HepG2 (cell line): Measurements from ENCODE around the gene MYO7A. TPM values are rescaled to one million over a fixed set of nuclear protein-coding genes. Genes with fewer than 3 reads are reported as not detected.

Experiments used
- ATAC-seq: fragments of 200-7000 bp; cut with Tn5 transposase; 3 replicates; pipeline ENCODE4 v1.9.1; 2020; ENCODE audit warnings: mild to moderate bottlenecking, moderate library complexity
- BruUV-seq: library from RNA; stranded (reverse); fragments of 400-500 nt; replicated peaks from 2 replicates; lab custom pipeline; 2021; lab: Mats Ljungman, UMichigan
- CTCF ChIA-PET: fragments of 300-600 bp; formaldehyde crosslinking; extraction: SDS; loops from one replicate; lab custom pipeline; 2021; ENCODE audit warnings: low total read pairs, inconsistent platforms, low intra/inter-chr PET ratio; lab: Yijun Ruan, JAX
- POLR2A ChIA-PET: fragments of 350-600 bp; sonication (Branson Sonifier 250); formaldehyde crosslinking; loops from one replicate; lab custom pipeline; 2020; ENCODE audit warnings: antibody characterized with exemption, inconsistent platforms; lab: Yijun Ruan, JAX
- DNase-seq: peaks from one replicate; pipeline ENCODE4 v3.0.0-alpha.2; 2015; ENCODE audit warnings: low spot score
- FAIRE-seq: peaks from 3 replicates; lab custom pipeline; 2011; peaks lifted over from hg19 to GRCh38; lab: Jason Lieb, UNC
- H2AFZ ChIP-seq: one replicate; pipeline ENCODE4 v1.6.1; 2011; ENCODE audit warnings: low read length, inconsistent platforms
- H3K27ac ChIP-seq: fragments of 300-600 bp; 3 replicates; pipeline ENCODE4 v1.8.0; 2011; ENCODE audit warnings: mixed run types, mild to moderate bottlenecking, mixed read lengths, low read length, inconsistent platforms; ENCODE audit not compliant: insufficient read depth; ENCODE audit errors: extremely low read length
- H3K27me3 ChIP-seq, 2 experiments: fragments of 200-600 bp in 1 of 2; 2 replicates in 1 of 2; 3 replicates in 1 of 2; pipeline versions ENCODE4 v1.6.0 to v1.8.0; 2011; ENCODE audit warnings: low read length in 2 of 2, mild to moderate bottlenecking in 2 of 2, moderate library complexity in 2 of 2, inconsistent platforms in 1 of 2; ENCODE audit not compliant: insufficient read depth in 2 of 2, control insufficient read depth in 1 of 2
- H3K36me3 ChIP-seq, 2 experiments: fragments of 200-600 bp in 1 of 2; replicated peaks in 1 of 2; 2 replicates in 1 of 2; 3 replicates in 1 of 2; pipeline versions ENCODE4 v1.5.1 to v1.8.0; 2011; ENCODE audit warnings: low read length in 2 of 2, inconsistent platforms in 1 of 2; ENCODE audit not compliant: insufficient read depth in 2 of 2, control insufficient read depth in 1 of 2
- H3K4me1 ChIP-seq: 2 replicates; pipeline ENCODE4 v1.5.1; 2012; ENCODE audit warnings: low read length, inconsistent platforms; ENCODE audit not compliant: insufficient read depth
- H3K4me2 ChIP-seq: 2 replicates; pipeline ENCODE4 v1.6.0; 2011; ENCODE audit warnings: low read depth, low read length, inconsistent platforms
- H3K4me3 ChIP-seq, 3 experiments: fragments of 200-600 bp in 1 of 3; sonication (generic), shearing (Covaris generic) in 1 of 3; replicated peaks in 1 of 3; 2 replicates each; pipeline ENCODE4 v1.5.1; 2011 to 2016; ENCODE audit warnings: low read length in 3 of 3, inconsistent platforms in 2 of 3, low read depth in 2 of 3, mild to moderate bottlenecking in 2 of 3, control low read depth in 1 of 3, mixed read lengths in 1 of 3; ENCODE audit not compliant: insufficient read depth in 1 of 3
- H3K79me2 ChIP-seq: one replicate; pipeline ENCODE4 v1.6.1; 2011; ENCODE audit warnings: low read length, inconsistent platforms; ENCODE audit not compliant: insufficient read depth
- H3K9ac ChIP-seq: 2 replicates; pipeline ENCODE4 v1.6.0; 2011; ENCODE audit warnings: mild to moderate bottlenecking, low read depth, low read length, inconsistent platforms; ENCODE audit not compliant: insufficient read depth
- H3K9me3 ChIP-seq: 2 replicates; pipeline ENCODE4 v1.5.1; 2012; ENCODE audit warnings: mild to moderate bottlenecking, low read length
- H4K20me1 ChIP-seq: 2 replicates; pipeline ENCODE4 v1.6.0; 2011; ENCODE audit warnings: inconsistent platforms, mild to moderate bottlenecking, low read length, moderate library complexity; ENCODE audit not compliant: insufficient read depth
- ERF ChIP-seq: IDR thresholded peaks from 2 replicates; pipeline ENCODE4 v1.6.1; 2018; ENCODE audit warnings: missing biosample characterization, missing genetic modification reagents
- NBN ChIP-seq: fragments of 450-650 bp; conservative IDR thresholded peaks from 2 replicates; pipeline ENCODE4 v1.6.1; 2017
- ZBTB21 ChIP-seq: sonication (generic); formaldehyde crosslinking; IDR thresholded peaks from 2 replicates; pipeline ENCODE4 v1.4.0; 2020; ENCODE audit warnings: missing genetic modification reagents
- ZBTB37 ChIP-seq: sonication (generic); formaldehyde crosslinking; IDR thresholded peaks from 2 replicates; pipeline ENCODE4 v1.4.0; 2020; ENCODE audit warnings: mild to moderate bottlenecking, missing genetic modification reagents
- ZC3H13 ChIP-seq: sonication (generic); formaldehyde crosslinking; IDR thresholded peaks from 2 replicates; pipeline ENCODE4 v1.8.1; 2023; ENCODE audit warnings: mild to moderate bottlenecking, missing genetic modification reagents, moderate library complexity
- ZNF747 ChIP-seq: sonication (generic); formaldehyde crosslinking; IDR thresholded peaks from 2 replicates; pipeline ENCODE4 v1.8.1; 2023; ENCODE audit warnings: missing genetic modification reagents, mild to moderate bottlenecking, borderline replicate concordance
- WGBS: methylation state at CpG from one replicate; pipeline ENCODE4 v1.1.6; 2017; ENCODE audit warnings: low lambda C conversion rate; 5-methylcytosine and 5-hydroxymethylcytosine counted together
- in situ Hi-C: cut with HindIII; loops from 2 replicates; pipeline ENCODE4 v1.10.0; 2017; ENCODE audit warnings: low pct_unique_long_range_greater_than_20kb; ENCODE audit not compliant: extremely low pct_ligation_motif_present
- intact Hi-C: fragments of 100-400 bp; cut with micrococcal nuclease; formaldehyde crosslinking; loops from one replicate; pipeline ENCODE4 v1.10.0; 2022; ENCODE audit not compliant: unreplicated experiment
- polyA plus RNA-seq, 8 experiments: library from polyadenylated mRNA; depleted of rRNA in 3 of 8; stranded (reverse) in 7 of 8; unstranded in 1 of 8; fragments of >200 nt; fragmentation: Illumina TruSeq in 4 of 8; extraction: Trizol in 4 of 8; gene quantifications; 2 replicates each; pipeline versions ENCODE4 v1.2.1 to v1.2.3, GENCODE V29; 2011 to 2016; ENCODE audit warnings: low read depth in 4 of 8, missing spikeins in 1 of 8, mixed read lengths in 1 of 8; ENCODE audit not compliant: insufficient read depth in 1 of 8
- total RNA-seq, 5 experiments: library from RNA; depleted of rRNA; stranded (reverse); fragments of >200 nt; fragmentation: Illumina TruSeq; extraction: Trizol; gene quantifications; 2 replicates each; pipeline ENCODE4 v1.2.3, GENCODE V29; 2016; ENCODE audit warnings: low read depth in 1 of 5
- TF ChIP-seq, protein P1 (sequence below): sonication (generic); formaldehyde crosslinking; IDR thresholded peaks from 2 replicates; pipeline ENCODE4 v1.4.0; 2020; ENCODE audit warnings: missing genetic modification reagents
- TF ChIP-seq, protein P2 (sequence below): sonication (generic); formaldehyde crosslinking; IDR thresholded peaks from 2 replicates; pipeline ENCODE4 v1.4.0; 2020; ENCODE audit warnings: missing genetic modification reagents, borderline replicate concordance

Gene MYO7A
- total and polyA plus RNA-seq, 2 of the 13 experiments (the other 11 are each of a cell fraction or from before 2014, with no cell fraction given) = 7.5 to 10.0 TPM

- no peak overlapping the region for H3K9ac ChIP-seq
- no peaks in the 10 kb centered on the region for H3K9me3 ChIP-seq
- H3K4me2 ChIP-seq = no peak overlapping the region
- no peak for ATAC-seq
- FAIRE-seq = no peak
- peaks cover 38% of the 10 kb centered on the region for H3K4me1 ChIP-seq
- WGBS = 47% methylated on average over 7 of the region's 7 CpGs
- DNase-seq = no peak
- no peak overlapping the region for H3K27ac ChIP-seq
- no peak overlapping the region for H3K4me3 ChIP-seq
- CTCF ChIA-PET = no interaction called here
- no peak overlapping the region for H2AFZ ChIP-seq
- in situ Hi-C loops = loop anchor here (5.0 kb wide), 2 partner anchors 45 to 175 kb away; no protein-coding TSS in a partner anchor
- no TSS peak for BruUV-seq
- intact Hi-C loops = loop anchor here (10.0 kb wide), 1 partner anchor 288 kb away; no protein-coding TSS in a partner anchor
- H3K79me2 ChIP-seq = no peaks in the 10 kb centered on the region
- no peaks in the 10 kb centered on the region; a peak in 1 of 5 replicates for H3K27me3 ChIP-seq
- no peaks in the 10 kb centered on the region for H4K20me1 ChIP-seq
- H3K36me3 ChIP-seq = no peaks in the 10 kb centered on the region
- TF ChIP-seq NBN (no peak), ZBTB37 (CRISPR knock-in tag) (no peak), ZNF747 (CRISPR knock-in tag) (no peak), ZBTB21 (CRISPR knock-in tag) (no peak), ERF (CRISPR knock-in tag) (no peak), ZC3H13 (CRISPR knock-in tag) (no peak)
- TF ChIP-seq, protein P1, sequence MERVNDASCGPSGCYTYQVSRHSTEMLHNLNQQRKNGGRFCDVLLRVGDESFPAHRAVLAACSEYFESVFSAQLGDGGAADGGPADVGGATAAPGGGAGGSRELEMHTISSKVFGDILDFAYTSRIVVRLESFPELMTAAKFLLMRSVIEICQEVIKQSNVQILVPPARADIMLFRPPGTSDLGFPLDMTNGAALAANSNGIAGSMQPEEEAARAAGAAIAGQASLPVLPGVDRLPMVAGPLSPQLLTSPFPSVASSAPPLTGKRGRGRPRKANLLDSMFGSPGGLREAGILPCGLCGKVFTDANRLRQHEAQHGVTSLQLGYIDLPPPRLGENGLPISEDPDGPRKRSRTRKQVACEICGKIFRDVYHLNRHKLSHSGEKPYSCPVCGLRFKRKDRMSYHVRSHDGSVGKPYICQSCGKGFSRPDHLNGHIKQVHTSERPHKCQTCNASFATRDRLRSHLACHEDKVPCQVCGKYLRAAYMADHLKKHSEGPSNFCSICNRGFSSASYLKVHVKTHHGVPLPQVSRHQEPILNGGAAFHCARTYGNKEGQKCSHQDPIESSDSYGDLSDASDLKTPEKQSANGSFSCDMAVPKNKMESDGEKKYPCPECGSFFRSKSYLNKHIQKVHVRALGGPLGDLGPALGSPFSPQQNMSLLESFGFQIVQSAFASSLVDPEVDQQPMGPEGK (CRISPR knock-in tag) = no peak
- TF ChIP-seq, protein P2, sequence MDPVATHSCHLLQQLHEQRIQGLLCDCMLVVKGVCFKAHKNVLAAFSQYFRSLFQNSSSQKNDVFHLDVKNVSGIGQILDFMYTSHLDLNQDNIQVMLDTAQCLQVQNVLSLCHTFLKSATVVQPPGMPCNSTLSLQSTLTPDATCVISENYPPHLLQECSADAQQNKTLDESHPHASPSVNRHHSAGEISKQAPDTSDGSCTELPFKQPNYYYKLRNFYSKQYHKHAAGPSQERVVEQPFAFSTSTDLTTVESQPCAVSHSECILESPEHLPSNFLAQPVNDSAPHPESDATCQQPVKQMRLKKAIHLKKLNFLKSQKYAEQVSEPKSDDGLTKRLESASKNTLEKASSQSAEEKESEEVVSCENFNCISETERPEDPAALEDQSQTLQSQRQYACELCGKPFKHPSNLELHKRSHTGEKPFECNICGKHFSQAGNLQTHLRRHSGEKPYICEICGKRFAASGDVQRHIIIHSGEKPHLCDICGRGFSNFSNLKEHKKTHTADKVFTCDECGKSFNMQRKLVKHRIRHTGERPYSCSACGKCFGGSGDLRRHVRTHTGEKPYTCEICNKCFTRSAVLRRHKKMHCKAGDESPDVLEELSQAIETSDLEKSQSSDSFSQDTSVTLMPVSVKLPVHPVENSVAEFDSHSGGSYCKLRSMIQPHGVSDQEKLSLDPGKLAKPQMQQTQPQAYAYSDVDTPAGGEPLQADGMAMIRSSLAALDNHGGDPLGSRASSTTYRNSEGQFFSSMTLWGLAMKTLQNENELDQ (CRISPR knock-in tag) = no peak
- TF ChIP-seq, all 625 proteins: peak for 0
- POLR2A ChIA-PET = interaction anchor here (1.9 kb wide), 2 partner anchors 26 to 45 kb away, joined by 9 to 16 read pairs; partner anchors contain the start of gene CAPN5
These were observed 35.7 kb upstream of the MYO7A start for GRCh38 chr11:77092382-77092781.
